Left ventricle myocardium inferior (tissue), 1 donor: ENCODE measurements around the gene FBXO39. TPM values are rescaled to one million over a fixed set of nuclear protein-coding genes. Genes with fewer than 3 reads are reported as not detected.

Experiments used
- DNase-seq: peaks from one replicate; pipeline ENCODE4 v3.0.0-alpha.2; 2020
- H3K27ac ChIP-seq: fragments of 200-600 bp; replicated peaks from 2 replicates; pipeline ENCODE4 v1.8.0; 2021
- H3K27me3 ChIP-seq: fragments of 200-600 bp; 2 replicates; pipeline ENCODE4 v1.8.0; 2021; ENCODE audit warnings: low read depth
- H3K36me3 ChIP-seq: fragments of 200-600 bp; 2 replicates; pipeline ENCODE4 v1.8.0; 2021
- H3K4me1 ChIP-seq: fragments of 200-600 bp; 2 replicates; pipeline ENCODE4 v1.8.0; 2021
- H3K4me3 ChIP-seq: fragments of 200-600 bp; 2 replicates; pipeline ENCODE4 v1.8.0; 2021; ENCODE audit warnings: mild to moderate bottlenecking, moderate library complexity
- H3K9me3 ChIP-seq: fragments of 200-600 bp; replicated peaks from 2 replicates; pipeline ENCODE4 v1.8.0; 2021
- CTCF ChIP-seq: fragments of 200-600 bp; IDR thresholded peaks from 2 replicates; pipeline ENCODE4 v1.8.0; 2021; ENCODE audit warnings: antibody characterized with exemption, mild to moderate bottlenecking, borderline replicate concordance
- intact Hi-C: fragments of 100-400 bp; cut with micrococcal nuclease; formaldehyde crosslinking; loops from one replicate; pipeline ENCODE4 v1.11.0; 2022
- total RNA-seq: library from RNA; stranded (reverse); fragmentation: NEBNext Ultra II Directional; extraction: Animal tissue kit (Norgen Biotek cat#: 25700); gene quantifications from one replicate; pipeline ENCODE4 v1.2.1, GENCODE V29; 2021
- donor health status: DM: no; HTN: yes; CAD: no; lungs with severe emphysema.

FBXO39 gene
- total RNA-seq, 1 donor from 2014 or later: not detected

GRCh38 chr17:6818938-6819337 is 42.9 kb downstream of the FBXO39 start:
- no peak overlapping the region for H3K4me3 ChIP-seq
- H3K36me3 ChIP-seq: no peaks in the 10 kb centered on the region
- intact Hi-C loops: no loop called here
- H3K4me1 ChIP-seq: no peaks in the 10 kb centered on the region
- peaks cover 19% of the 10 kb centered on the region for H3K9me3 ChIP-seq
- TF ChIP-seq CTCF: no peak
- H3K27me3 ChIP-seq: peaks cover 39% of the 10 kb centered on the region
- no peak overlapping the region for H3K27ac ChIP-seq
- DNase-seq: no peak

DNA sequence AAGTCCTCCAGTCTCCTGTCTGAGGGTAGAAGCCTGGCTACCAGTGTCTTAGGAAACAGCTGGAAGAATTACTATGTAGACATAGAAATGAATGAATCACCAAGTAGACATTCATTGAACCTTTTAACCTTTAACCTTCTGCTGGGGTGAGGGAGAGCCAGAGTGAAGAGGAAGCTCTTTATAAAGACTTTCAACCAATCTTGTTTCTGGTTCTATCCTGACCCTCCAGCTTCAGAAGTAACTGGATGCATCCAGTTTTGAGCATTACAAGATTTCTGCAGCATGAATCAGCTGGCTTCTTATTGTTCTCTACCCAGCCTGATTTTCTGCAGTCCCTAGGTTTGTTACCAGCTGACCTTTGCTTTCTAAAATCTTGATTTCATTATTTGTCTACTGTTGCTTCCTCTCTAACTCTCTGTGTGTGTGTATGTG is 47.0 kb downstream of the FBXO39 start:
- Histone ChIP-seq H3K27me3 (peaks cover 45% of the 10 kb centered on the region), H3K9me3 (peaks cover 19% of the 10 kb centered on the region), H3K27ac (no peak overlapping the region), H3K4me3 (no peak overlapping the region), H3K36me3 (no peaks in the 10 kb centered on the region), H3K4me1 (no peaks in the 10 kb centered on the region)
- no peak for DNase-seq
- TF ChIP-seq CTCF: no peak
- intact Hi-C loops: no loop called here

GRCh38 chr17:6830383-6830986 is 54.5 kb downstream of the FBXO39 start:
- Histone ChIP-seq H3K27ac (no peak overlapping the region), H3K9me3 (no peaks in the 10 kb centered on the region), H3K4me1 (peaks cover 10% of the 10 kb centered on the region), H3K4me3 (no peak overlapping the region), H3K27me3 (peaks cover 92% of the 10 kb centered on the region), H3K36me3 (no peaks in the 10 kb centered on the region)
- no peak for TF ChIP-seq CTCF
- intact Hi-C loops: no loop called here
- DNase-seq: no peak

- Histone ChIP-seq H3K27ac (no peak within 1 kb of the TSS), H3K4me1 (peaks cover 10% of the 10 kb centered on the region), H3K36me3 (no peaks in the 10 kb centered on the region), H3K27me3 (peaks cover 98% of the 10 kb centered on the region), H3K4me3 (peak within 1 kb of the TSS; percentile 55), H3K9me3 (no peaks in the 10 kb centered on the region)
- no peak for TF ChIP-seq CTCF
- peak; percentile 64 for DNase-seq
- intact Hi-C loops: no loop called here
These were observed 55.7 kb downstream of the FBXO39 start, which contains the start of gene TEKT1 for GRCh38 chr17:6831661-6832263. TSS of gene TEKT1 (minus strand) at chr17:6831729. CDS start at chr17:6830376, 1,353 bp downstream.

Other genes with a start within 250 kb of the FBXO39 start
- 0.36 TPM for gene PITPNM3, start 219.7 kb upstream of the FBXO39 start, total RNA-seq
- gene KIAA0753, start 135.5 kb upstream of the FBXO39 start, total RNA-seq: 7.0 TPM
- gene TXNDC17, start 135.2 kb upstream of the FBXO39 start, total RNA-seq: 53.2 TPM
- 14.1 TPM for gene MED31, start 124.6 kb upstream of the FBXO39 start, total RNA-seq
- 0.69 TPM for gene C17orf100, start 124.5 kb upstream of the FBXO39 start, total RNA-seq
- gene SLC13A5, start 62.8 kb upstream of the FBXO39 start, total RNA-seq: not detected
- gene XAF1, start 20.2 kb upstream of the FBXO39 start, total RNA-seq: 18.6 TPM
- gene TEKT1, start 55.5 kb downstream of the FBXO39 start, total RNA-seq: not detected
- not detected for gene ALOX12, start 219.8 kb downstream of the FBXO39 start, total RNA-seq
- 174 TPM for gene RNASEK, start 236.4 kb downstream of the FBXO39 start, total RNA-seq
- gene BCL6B, start 246.8 kb downstream of the FBXO39 start, total RNA-seq: 13.7 TPM